ENCODE measurements around the gene RGS11. TPM values are rescaled to one million over a fixed set of nuclear protein-coding genes. Genes with fewer than 3 reads are reported as not detected.
"Not testable (repeated sequence)": the region's sequence is repeated elsewhere in the genome, so short reads cannot be mapped to it uniquely, and the experiment has no call there.

The RGS11 gene
- total and polyA plus RNA-seq, 10 donors = 0.79 to 5.4 (median 2.2) TPM

DNA sequence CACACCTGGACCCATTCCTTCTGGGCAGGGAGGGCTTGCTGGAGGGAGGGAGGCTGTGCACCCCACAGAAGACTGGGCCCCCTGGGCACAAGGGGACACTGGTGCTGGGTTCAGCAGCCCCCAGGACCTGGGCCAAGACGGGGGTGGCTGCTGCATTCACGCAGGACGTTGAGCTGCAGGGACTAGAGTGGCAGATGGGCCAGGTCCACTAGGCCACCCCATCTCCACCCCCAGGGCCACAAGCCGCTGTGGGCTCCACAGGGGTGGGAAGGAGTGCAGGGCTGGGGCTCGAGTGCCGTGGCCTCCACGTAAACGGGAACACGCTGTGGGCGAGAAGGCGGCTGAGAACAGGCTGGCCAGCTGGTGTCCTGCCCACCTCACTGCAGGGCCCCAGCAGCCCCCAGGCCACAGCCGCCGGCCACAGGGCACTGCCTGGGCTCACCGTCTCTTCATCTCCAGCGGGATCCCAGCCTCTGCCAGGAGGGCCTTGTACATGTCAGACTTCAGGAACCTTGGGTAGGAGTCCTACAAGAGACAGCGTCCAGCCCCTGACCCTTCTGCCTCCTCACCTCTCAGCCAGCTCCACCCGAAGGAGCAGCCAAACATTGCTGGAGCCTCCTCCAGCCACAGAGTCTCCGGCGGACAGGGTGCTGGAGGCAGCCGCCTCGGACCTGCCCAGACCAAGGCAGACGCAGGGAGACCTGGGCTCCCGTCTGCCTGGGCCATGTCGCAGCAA, 6.5 kb downstream of the RGS11 start:
- intact Hi-C loops (cut with DNase I; ENCODE audit: low total_unique reads) = no loop called here
- Histone ChIP-seq H3K4me1 (peaks cover 0 to 10% (median 0%) of the 10 kb centered on the region in 6 donors), H3K27me3 (replicated peaks in 1 of 7) (peaks cover 0 to 39% (median 11%) of the 10 kb centered on the region in 7 donors), H3K9me3 (no peaks in the 10 kb centered on the region), H3K27ac (no peak overlapping the region), H3K4me3 (no peak overlapping the region), H3K36me3 (peaks cover 0 to 16% (median 9%) of the 10 kb centered on the region in 6 donors)
- DNase-seq = no peak
- 75 to 90% (median 88%) methylated on average over 16 to 24 of the region's 24 CpGs for WGBS, 5 donors
- TF ChIP-seq CTCF (IDR thresholded peaks at IDR 0.05 in 8 of 11, conservative IDR thresholded peaks at IDR 0.05 in 3 of 11) = no peak
- TF ChIP-seq POLR2A (IDR thresholded peaks at IDR 0.05) = no peak
- no peak for TF ChIP-seq POLR2AphosphoS5 (IDR thresholded peaks at IDR 0.05)

GRCh38 chr16:268141-269053, 7.3 kb downstream of the RGS11 start:
- intact Hi-C loops (cut with DNase I; ENCODE audit: low total_unique reads) = no loop called here
- no peak for DNase-seq
- 78 to 83% (median 80%) methylated on average over 35 to 40 of the region's 40 CpGs for whole genome bisulfite sequencing, 5 donors

GRCh38 chr16:267562-267961, 8.2 kb downstream of the RGS11 start:
- peaks cover 0 to 32% (median 25%) of the 10 kb centered on the region in 6 donors for H3K36me3 ChIP-seq
- H3K4me3 ChIP-seq; H3K9me3 ChIP-seq; DNase-seq; H3K27ac ChIP-seq; intact Hi-C loops (cut with DNase I; ENCODE audit: low total_unique reads); H3K4me1 ChIP-seq: not testable (repeated sequence)
- 87 to 92% (median 90%) methylated on average over 17 of the region's 17 CpGs for WGBS, 5 donors
- peaks cover 0 to 22% (median 0%) of the 10 kb centered on the region in 7 donors for H3K27me3 ChIP-seq (replicated peaks in 1 of 7)

More at GRCh38 chr16:268141-269053, 7.3 kb downstream of the RGS11 start:
- Histone ChIP-seq H3K4me3 (no peak overlapping the region), H3K9me3 (no peaks in the 10 kb centered on the region), H3K27ac (no peak overlapping the region), H3K36me3 (peaks cover 0 to 24% (median 17%) of the 10 kb centered on the region in 6 donors), H3K27me3 (replicated peaks in 1 of 7) (peaks cover 0 to 31% (median 3%) of the 10 kb centered on the region in 7 donors), H3K4me1 (peaks cover 0 to 7% (median 0%) of the 10 kb centered on the region in 6 donors)
- TF ChIP-seq CTCF (IDR thresholded peaks at IDR 0.05 in 8 of 11, conservative IDR thresholded peaks at IDR 0.05 in 3 of 11) (no peak), POLR2AphosphoS5 (IDR thresholded peaks at IDR 0.05) (peak in 1 of 3 donors; percentile 9), POLR2A (IDR thresholded peaks at IDR 0.05) (no peak)

DNA sequence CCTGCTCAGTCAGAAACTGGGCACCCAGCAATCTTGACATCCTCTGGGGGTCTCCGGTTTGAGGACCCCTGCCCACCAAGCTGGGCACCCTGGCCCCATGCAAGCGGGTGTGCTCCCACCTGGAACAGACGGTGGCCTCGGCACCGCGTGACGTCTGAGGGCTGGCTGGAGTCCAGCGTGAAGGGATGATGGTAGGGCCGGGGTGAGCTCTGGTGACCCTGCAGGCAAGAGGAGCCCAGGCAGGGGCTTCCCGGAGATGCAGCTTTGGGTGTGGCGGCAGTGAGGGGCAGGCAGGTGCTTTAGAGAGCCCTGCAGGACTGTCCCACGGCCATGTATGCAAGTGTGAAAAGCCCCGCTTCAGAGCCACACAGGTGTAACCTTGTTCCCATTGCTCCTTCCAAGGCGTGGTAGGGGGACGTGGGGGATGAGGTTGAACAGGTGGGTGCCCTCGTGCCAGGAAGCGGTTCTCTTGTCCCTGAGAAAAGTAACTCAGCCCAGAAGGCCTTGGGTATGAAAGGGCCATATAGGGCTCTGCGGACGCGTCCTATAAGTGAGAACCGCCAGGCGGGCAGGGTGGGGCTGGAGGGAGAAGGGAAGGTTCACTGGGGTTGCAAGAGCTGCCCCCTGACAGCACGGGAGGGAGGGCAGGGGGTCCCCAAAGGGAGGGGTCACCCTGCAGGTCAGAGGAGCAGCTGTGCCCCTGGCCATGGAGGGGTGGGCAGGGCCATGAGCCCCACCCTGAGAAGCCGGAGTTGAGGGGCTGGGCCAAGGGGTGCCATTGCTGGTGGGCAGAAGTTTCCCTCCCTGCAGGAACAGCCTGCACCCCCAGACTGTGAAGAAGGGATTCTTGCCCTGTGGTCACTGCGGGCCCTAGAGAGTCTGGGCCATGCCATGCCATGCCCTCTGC, 9.2 kb downstream of the RGS11 start:
- intact Hi-C loops (cut with DNase I; ENCODE audit: low total_unique reads) = no loop called here
- no peak overlapping the region for H3K4me3 ChIP-seq
- peaks cover 0 to 13% (median 0%) of the 10 kb centered on the region in 7 donors for H3K27me3 ChIP-seq (replicated peaks in 1 of 7)
- no peak for TF ChIP-seq POLR2A (IDR thresholded peaks at IDR 0.05)
- peak in 1 of 3 donors; percentile 34 for TF ChIP-seq POLR2AphosphoS5 (IDR thresholded peaks at IDR 0.05)
- peak; percentile 56 for DNase-seq
- 73 to 80% (median 77%) methylated on average over 14 to 25 of the region's 25 CpGs for WGBS, 5 donors
- no peaks in the 10 kb centered on the region for H3K9me3 ChIP-seq
- peaks cover 0 to 43% (median 35%) of the 10 kb centered on the region in 6 donors for H3K36me3 ChIP-seq
- peaks cover 0 to 7% (median 0%) of the 10 kb centered on the region in 6 donors for H3K4me1 ChIP-seq
- H3K27ac ChIP-seq = no peak overlapping the region
